K562 (cell line): ENCODE results near the gene PKP1. TPM values are rescaled to one million over a fixed set of nuclear protein-coding genes. Genes with fewer than 3 reads are reported as not detected.

Experiments
- ATAC-seq: fragments of 200-7000 bp; cut with Tn5 transposase; 3 replicates; pipeline ENCODE4 v1.9.1; 2020; ENCODE audit warnings: moderate library complexity
- BruUV-seq: library from RNA; stranded (reverse); fragments of 400-500 nt; replicated peaks from 2 replicates; lab custom pipeline; 2021; lab: Mats Ljungman, UMichigan
- CTCF ChIA-PET: fragments of 300-600 bp; formaldehyde crosslinking; extraction: SDS; loops from one replicate; lab custom pipeline; 2021; ENCODE audit warnings: low intra/inter-chr PET ratio; lab: Yijun Ruan, JAX
- POLR2A ChIA-PET: fragments of 300-600, 350-650 bp; sonication (Branson Sonifier 250); formaldehyde crosslinking; extraction: SDS; loops from one replicate; lab custom pipeline; 2021; ENCODE audit warnings: antibody characterized with exemption, inconsistent platforms; lab: Yijun Ruan, JAX
- DNase-seq, 4 experiments: peaks; one replicate each; pipeline versions ENCODE4 v3.0.0 to v3.0.0-alpha.2; 2011 to 2018; ENCODE audit warnings: low spot score in 3 of 4, mixed read lengths in 3 of 4; ENCODE audit errors: extremely low read depth in 1 of 4
- FAIRE-seq: peaks from 2 replicates; lab custom pipeline; 2011; peaks lifted over from hg19 to GRCh38; lab: Jason Lieb, UNC
- H2AFZ ChIP-seq: 2 replicates; pipeline ENCODE4 v1.6.0; 2011; ENCODE audit warnings: low read depth, low read length, control low read depth, inconsistent platforms
- H3K27ac ChIP-seq: fragments of 200-600 bp; 3 replicates; pipeline ENCODE4 v1.8.0; 2011; ENCODE audit warnings: low read depth, mild to moderate bottlenecking, control low read depth, inconsistent platforms, low read length, moderate library complexity, mixed read lengths; ENCODE audit errors: extremely low read depth
- H3K27me3 ChIP-seq, 2 experiments: fragments of 300-600 bp in 1 of 2; 2 replicates in 1 of 2; 3 replicates in 1 of 2; pipeline versions ENCODE4 v1.6.0 to v1.8.0; 2011; ENCODE audit warnings: inconsistent platforms in 2 of 2, low read length in 2 of 2, mild to moderate bottlenecking in 1 of 2, mixed read lengths in 1 of 2, moderate library complexity in 1 of 2; ENCODE audit not compliant: control insufficient read depth in 2 of 2, insufficient read depth in 2 of 2
- H3K36me3 ChIP-seq: fragments of 300-600 bp; 3 replicates; pipeline ENCODE4 v1.8.0; 2011; ENCODE audit warnings: mild to moderate bottlenecking, low read length, inconsistent platforms; ENCODE audit not compliant: control insufficient read depth, insufficient read depth
- H3K4me1 ChIP-seq, 2 experiments: fragments of 200-600 bp in 1 of 2; replicated peaks in 1 of 2; 2 replicates in 1 of 2; 3 replicates in 1 of 2; pipeline versions ENCODE4 v1.5.1 to v1.8.0; 2011; ENCODE audit warnings: inconsistent platforms in 2 of 2, low read length in 2 of 2, mild to moderate bottlenecking in 1 of 2, mixed read lengths in 1 of 2, moderate library complexity in 1 of 2; ENCODE audit not compliant: control insufficient read depth in 2 of 2, insufficient read depth in 2 of 2
- H3K4me2 ChIP-seq: 2 replicates; pipeline ENCODE4 v1.6.1; 2011; ENCODE audit warnings: low read length, control low read depth, inconsistent platforms, mixed read lengths; ENCODE audit not compliant: insufficient read depth
- H3K4me3 ChIP-seq: fragments of 200-600 bp; sonication (generic), shearing (Covaris generic); 2 replicates; pipeline ENCODE4 v1.5.1; 2016; ENCODE audit warnings: control low read depth, inconsistent platforms
- H3K79me2 ChIP-seq: fragments of 200-600 bp; 3 replicates; pipeline ENCODE4 v1.8.0; 2011; ENCODE audit warnings: low read length, inconsistent platforms; ENCODE audit not compliant: control insufficient read depth, insufficient read depth
- H3K9ac ChIP-seq, 2 experiments: 2 replicates each; pipeline versions ENCODE4 v1.6.0 to v1.6.1; 2011; ENCODE audit warnings: low read depth in 2 of 2, low read length in 2 of 2, control low read depth in 1 of 2, inconsistent platforms in 1 of 2, mild to moderate bottlenecking in 1 of 2, mixed read lengths in 1 of 2; ENCODE audit not compliant: insufficient read depth in 1 of 2
- H3K9me1 ChIP-seq: one replicate; pipeline ENCODE4 v1.6.0; 2011; ENCODE audit warnings: inconsistent platforms, mild to moderate bottlenecking, low read length, moderate library complexity; ENCODE audit not compliant: control insufficient read depth, insufficient read depth
- H3K9me3 ChIP-seq: replicated peaks from 2 replicates; pipeline ENCODE4 v1.5.1; 2011; ENCODE audit warnings: low read depth, low read length, inconsistent platforms; ENCODE audit not compliant: control insufficient read depth, insufficient read depth
- H4K20me1 ChIP-seq: replicated peaks from 2 replicates; pipeline ENCODE4 v1.6.1; 2011; ENCODE audit warnings: low read length, inconsistent platforms, mixed read lengths; ENCODE audit not compliant: control insufficient read depth, insufficient read depth
- CCAR2 ChIP-seq: fragments of 200-400 bp; formaldehyde crosslinking; IDR thresholded peaks from 2 replicates; pipeline ENCODE4 v1.6.1; 2017; ENCODE audit warnings: mild to moderate bottlenecking, low read depth, low read length
- GATAD2B ChIP-seq: fragments of 450-650 bp; IDR thresholded peaks from 2 replicates; pipeline ENCODE4 v1.6.1; 2017; ENCODE audit warnings: mild to moderate bottlenecking, borderline replicate concordance
- HNRNPUL1 ChIP-seq: fragments of 200-400 bp; formaldehyde crosslinking; IDR thresholded peaks from 2 replicates; pipeline ENCODE4 v1.6.1; 2017; ENCODE audit warnings: low read length
- MAFF ChIP-seq: IDR thresholded peaks from 2 replicates; pipeline ENCODE4 v1.6.1; 2012; ENCODE audit warnings: low read length, improper control_type of control experiment
- SIRT6 ChIP-seq: IDR thresholded peaks from one replicate; pipeline ENCODE4 v1.6.1; 2012; ENCODE audit warnings: low read depth, mild to moderate bottlenecking, control low read depth, inconsistent platforms, low read length, moderate library complexity
- TEAD4 ChIP-seq, 2 experiments: sonication (generic) in 1 of 2; formaldehyde crosslinking in 1 of 2; IDR thresholded peaks; 2 replicates each; pipeline versions ENCODE4 v1.6.1 to v1.8.0; 2012 to 2022; ENCODE audit warnings: borderline replicate concordance in 1 of 2, inconsistent platforms in 1 of 2, low read length in 1 of 2, mild to moderate bottlenecking in 1 of 2, missing genetic modification reagents in 1 of 2
- WGBS: fragments of 100-300 bp; shearing (Covaris generic); methylation state at CpG from one replicate; pipeline ENCODE4 v1.1.6; 2016; ENCODE audit warnings: low coverage, mixed read lengths; ENCODE audit not compliant: insufficient coverage; ENCODE audit errors: missing lambda C conversion rate; 5-methylcytosine and 5-hydroxymethylcytosine counted together
- in situ Hi-C: fragments of 300-500 bp; cut with MboI; formaldehyde crosslinking; loops from 4 replicates; pipeline ENCODE4 v1.15.0; 2018; ENCODE audit warnings: inconsistent platforms, mixed read lengths
- intact Hi-C: fragments of 100-400 bp; cut with micrococcal nuclease; formaldehyde crosslinking; loops from 2 replicates; pipeline ENCODE4 v1.14.2; 2022
- polyA plus RNA-seq, 8 experiments: library from polyadenylated mRNA; depleted of rRNA in 4 of 8; stranded (reverse) in 5 of 8; unstranded in 3 of 8; fragments of >200 nt; fragmentation: Nextera tagmentation in 2 of 8; fragmentation: Illumina TruSeq in 1 of 8; extraction: Ambion mirVana in 2 of 8; extraction: Trizol in 1 of 8; gene quantifications; 2 replicates each; pipeline versions ENCODE4 v1.2.1 to v1.2.3, GENCODE V29; 2011 to 2014; ENCODE audit warnings: inconsistent platforms in 1 of 8, missing spikeins in 1 of 8
- total RNA-seq, 7 experiments: library from RNA; depleted of rRNA in 6 of 7; stranded (reverse); fragments of >200 nt in 6 of 7; fragmentation: Illumina TruSeq in 2 of 7; extraction: Trizol in 2 of 7; gene quantifications; 2 replicates each; pipeline versions ENCODE4 v1.2.1 to v1.2.3, GENCODE V29; 2011 to 2021; ENCODE audit warnings: low replicate concordance in 1 of 7

The PKP1 gene
- total and polyA plus RNA-seq, 9 of the 15 experiments (the other 6 are each of a cell fraction or from before 2014, with no cell fraction given): not detected

GRCh38 chr1:201354151-201354900 lies 71.0 kb downstream of the PKP1 start:
- in situ Hi-C loops: no loop called here
- H3K36me3 ChIP-seq: no peaks in the 10 kb centered on the region
- H3K4me3 ChIP-seq: no peak overlapping the region
- no peaks in the 10 kb centered on the region for H3K79me2 ChIP-seq
- POLR2A ChIA-PET: interaction anchor here (1.1 kb wide), 1 partner anchor 48 kb away, joined by 3 read pairs; no protein-coding TSS in a partner anchor
- DNase-seq: no peak
- WGBS: 3% methylated on average over 9 of the region's 9 CpGs
- H3K4me1 ChIP-seq: no peaks in the 10 kb centered on the region
- H3K9me3 ChIP-seq: no peaks in the 10 kb centered on the region
- H4K20me1 ChIP-seq: peaks cover 13% of the 10 kb centered on the region
- no peak for TF ChIP-seq TEAD4 (IDR thresholded peaks at IDR 0.05; ENCODE audit: low read length)
- TF ChIP-seq TEAD4 (CRISPR knock-in tag; IDR thresholded peaks at IDR 0.05; ENCODE audit: borderline replicate concordance): 0 out of 2 replicates have a peak, but pooled peaks have one; percentile 41
- no peak for TF ChIP-seq CCAR2
- TF ChIP-seq, all 486 proteins: peak for 1
- ATAC-seq (no peak), FAIRE-seq (no peak)
- Histone ChIP-seq H3K4me2 (no peak overlapping the region), H3K9ac (no peak overlapping the region), H3K9me1 (no peaks in the 10 kb centered on the region), H3K27ac (no peak overlapping the region), H2AFZ (no peak overlapping the region), H3K27me3 (peaks cover 0 to 36% of the 10 kb centered on the region in 2 experiments; a peak in 2 of 5 replicates)
- no TSS peak for BruUV-seq
- intact Hi-C loops: no loop called here
- CTCF ChIA-PET: interaction anchor here (0.6 kb wide), 1 partner anchor 88 kb away, joined by 3 read pairs; no protein-coding TSS in a partner anchor

- Histone ChIP-seq H3K27ac (no peak overlapping the region), H3K9ac (no peak overlapping the region), H3K4me3 (no peak overlapping the region), H2AFZ (no peak overlapping the region), H3K27me3 (peaks cover 0 to 40% of the 10 kb centered on the region in 2 experiments; a peak in 2 of 5 replicates), H3K9me1 (no peaks in the 10 kb centered on the region), H3K79me2 (no peaks in the 10 kb centered on the region), H3K4me2 (no peak overlapping the region), H4K20me1 (peaks cover 13% of the 10 kb centered on the region), H3K4me1 (no peaks in the 10 kb centered on the region), H3K9me3 (no peaks in the 10 kb centered on the region), H3K36me3 (no peaks in the 10 kb centered on the region)
- DNase-seq: no peak
- FAIRE-seq: no peak
- no peak for ATAC-seq
- no TSS peak for BruUV-seq
- in situ Hi-C loops (no loop called here), intact Hi-C loops (no loop called here)
- ChIA-PET CTCF (no interaction called here), POLR2A (interaction anchor here (0.6 kb wide), 1 partner anchor 28 kb away, joined by 3 read pairs; no protein-coding TSS in a partner anchor)
- 0% methylated on average over 4 of the region's 4 CpGs for WGBS
- TF ChIP-seq MAFF (no peak), HNRNPUL1 (no peak), SIRT6 (no peak), GATAD2B (no peak)
These were observed 71.6 kb downstream of the PKP1 start for GRCh38 chr1:201354901-201355295.
